Prostate gland (tissue), 2 donors: ENCODE measurements around the gene CBR1. TPM values are rescaled to one million over a fixed set of nuclear protein-coding genes. Genes with fewer than 3 reads are reported as not detected.

Source experiments
- DNase-seq: peaks from one replicate; pipeline ENCODE4 v3.0.0-alpha.2; 2019; ENCODE audit warnings: low spot score
- H3K27ac ChIP-seq, 2 donors: fragments of 200-600 bp; sonication (generic); 2 replicates each; pipeline ENCODE4 v1.5.1; 2017 to 2019
- H3K27me3 ChIP-seq: fragments of 200-600 bp; sonication (generic); replicated peaks from 2 replicates; pipeline ENCODE4 v1.5.1; 2019; ENCODE audit not compliant: insufficient read depth
- H3K36me3 ChIP-seq, 2 donors: fragments of 200-600 bp; sonication (generic); 1 replicate in 1 of 2; 2 replicates in 1 of 2; pipeline versions ENCODE4 v1.5.1 to v1.8.1; 2017 to 2019
- H3K4me1 ChIP-seq: fragments of 200-600 bp; sonication (generic); replicated peaks from 2 replicates; pipeline ENCODE4 v1.5.1; 2019
- H3K4me3 ChIP-seq, 2 donors: fragments of 200-600 bp; sonication (generic); 2 replicates each; pipeline ENCODE4 v1.5.1; 2017 to 2019
- H3K9me3 ChIP-seq: fragments of 200-600 bp; sonication (generic); 2 replicates; pipeline ENCODE4 v1.5.1; 2017
- CTCF ChIP-seq, 4 experiments: fragments of 200-600 bp in 2 of 4; fragments of 450-650 bp in 2 of 4; sonication (generic) in 2 of 4; IDR thresholded peaks; 1 replicate in 3 of 4; 2 replicates in 1 of 4; pipeline ENCODE4 v1.5.1; 2016 to 2019; ENCODE audit warnings: antibody characterized with exemption in 4 of 4, mild to moderate bottlenecking in 2 of 4, moderate library complexity in 2 of 4
- POLR2A ChIP-seq: fragments of 450-650 bp; IDR thresholded peaks from one replicate; pipeline ENCODE4 v1.6.1; 2016; ENCODE audit warnings: antibody characterized with exemption, mild to moderate bottlenecking
- POLR2AphosphoS5 ChIP-seq: sonication (generic); formaldehyde crosslinking; IDR thresholded peaks from one replicate; pipeline ENCODE4 v1.6.1; 2017; ENCODE audit warnings: antibody characterized with exemption
- WGBS: methylation state at CpG from one replicate; pipeline ENCODE4 v1.1.5; 2018; 5-methylcytosine and 5-hydroxymethylcytosine counted together
- intact Hi-C: fragments of 100-400 bp; cut with DNase I; formaldehyde crosslinking; loops from one replicate; pipeline ENCODE4 v1.14.2; 2022
- total RNA-seq, 2 donors: library from RNA; depleted of rRNA; stranded (reverse); fragments of >200 nt; gene quantifications; one replicate each; pipeline ENCODE4 v1.1.0, GENCODE V29; 2016

The CBR1 gene
- total RNA-seq, 2 donors from 2014 or later, result 200 to 571 TPM

- WGBS, result 73% methylated on average over 6 of the region's 6 CpGs
- TF ChIP-seq POLR2AphosphoS5 (no peak), CTCF (IDR thresholded peaks at IDR 0.05) (no peak), POLR2A (no peak)
- no peaks in the 10 kb centered on the region for H3K4me1 ChIP-seq
Observed at GRCh38 chr21:36087362-36088138, 17.7 kb downstream of the CBR1 start.

GRCh38 chr21:36089946-36090345, 20.1 kb downstream of the CBR1 start:
- DNase-seq, result no peak
- H3K9me3 ChIP-seq, result no peaks in the 10 kb centered on the region
- no peaks in the 10 kb centered on the region for H3K27me3 ChIP-seq
- intact Hi-C loops, result no loop called here
- no peak overlapping the region for H3K4me3 ChIP-seq
- 81% methylated on average over 3 of the region's 3 CpGs for WGBS
- TF ChIP-seq POLR2AphosphoS5 (no peak), CTCF (IDR thresholded peaks at IDR 0.05) (no peak), POLR2A (no peak)
- no peaks in the 10 kb centered on the region for H3K36me3 ChIP-seq
- H3K4me1 ChIP-seq, result no peaks in the 10 kb centered on the region
- no peak overlapping the region for H3K27ac ChIP-seq

More at GRCh38 chr21:36087362-36088138, 17.7 kb downstream of the CBR1 start:
- Histone ChIP-seq H3K27me3 (no peaks in the 10 kb centered on the region), H3K9me3 (no peaks in the 10 kb centered on the region), H3K27ac (no peak overlapping the region), H3K36me3 (no peaks in the 10 kb centered on the region), H3K4me3 (no peak overlapping the region)
- DNase-seq, result no peak
- intact Hi-C loops, result no loop called here

- H3K36me3 ChIP-seq, result no peaks in the 10 kb centered on the region
- H3K27ac ChIP-seq, result no peak overlapping the region
Observed at GRCh38 chr21:36092681-36093080, 22.9 kb downstream of the CBR1 start.

GRCh38 chr21:36093512-36093911, 23.7 kb downstream of the CBR1 start:
- H3K27me3 ChIP-seq, result no peaks in the 10 kb centered on the region
- no peaks in the 10 kb centered on the region for H3K4me1 ChIP-seq
- no peak overlapping the region for H3K4me3 ChIP-seq
- no peak overlapping the region for H3K27ac ChIP-seq
- intact Hi-C loops, result no loop called here
- no peak for DNase-seq
- 83% methylated on average over 1 of the region's 1 CpG for WGBS
- no peaks in the 10 kb centered on the region for H3K36me3 ChIP-seq
- TF ChIP-seq CTCF (IDR thresholded peaks at IDR 0.05) (no peak), POLR2AphosphoS5 (no peak), POLR2A (no peak)
- no peaks in the 10 kb centered on the region for H3K9me3 ChIP-seq

More at GRCh38 chr21:36092681-36093080, 22.9 kb downstream of the CBR1 start:
- Histone ChIP-seq H3K9me3 (no peaks in the 10 kb centered on the region), H3K4me1 (no peaks in the 10 kb centered on the region), H3K27me3 (no peaks in the 10 kb centered on the region), H3K4me3 (no peak overlapping the region)
- DNase-seq, result no peak
- intact Hi-C loops, result no loop called here
- TF ChIP-seq POLR2AphosphoS5 (no peak), CTCF (IDR thresholded peaks at IDR 0.05) (no peak), POLR2A (no peak)
